ENCODE data around the gene PLA2G15.

- TF ChIP-seq EZH2 (IDR thresholded peaks at IDR 0.05; ENCODE audit: low read length, missing control alignments): no peak
- no peak for TF ChIP-seq CTCF (conservative IDR thresholded peaks at IDR 0.05 in 1 of 2, IDR thresholded peaks at IDR 0.05 in 1 of 2; ENCODE audit: low read depth in 1 of 2, low read length in 2 of 2)
These were observed 42.4 kb downstream of the PLA2G15 start for GRCh38 chr16:68287276-68288251.

Measured in fibroblast of lung (primary cell).